Germinal center (tissue), 1 donor: ENCODE data around the gene KCNA5.
A peak's percentile ranks its signal among the peaks of the same experiment; 100 is the strongest.

Experiments
- DNase-seq: peaks from one replicate; pipeline ENCODE4 v3.0.0; 2012; ENCODE audit warnings: mixed read lengths, low spot score

The KCNA5 gene

GRCh38 chr12:5064913-5065490 is 21.3 kb downstream of the KCNA5 start:
- no peak for DNase-seq

GRCh38 chr12:5066251-5066650 is 22.6 kb downstream of the KCNA5 start:
- no peak for DNase-seq

- no peak for DNase-seq
Measured at GRCh38 chr12:5068126-5068525, 24.4 kb downstream of the KCNA5 start.

GRCh38 chr12:5068619-5069018 is 24.9 kb downstream of the KCNA5 start:
- DNase-seq = no peak

GRCh38 chr12:5070090-5070489 is 26.4 kb downstream of the KCNA5 start:
- no peak for DNase-seq

- no peak for DNase-seq
Measured at GRCh38 chr12:5071496-5071895, 27.8 kb downstream of the KCNA5 start.

GRCh38 chr12:5072311-5072710 is 28.6 kb downstream of the KCNA5 start:
- no peak for DNase-seq

- DNase-seq = no peak
Measured at GRCh38 chr12:5073054-5073453, 29.4 kb downstream of the KCNA5 start.

- peak; percentile 21 for DNase-seq
Measured at GRCh38 chr12:5073853-5074252, 30.2 kb downstream of the KCNA5 start.

- no peak for DNase-seq
Measured at GRCh38 chr12:5076761-5077160, 33.1 kb downstream of the KCNA5 start.

- no peak for DNase-seq
Measured at GRCh38 chr12:5078423-5078822, 34.7 kb downstream of the KCNA5 start.

- DNase-seq = no peak
Measured at GRCh38 chr12:5081016-5081415, 37.3 kb downstream of the KCNA5 start.

GRCh38 chr12:5083955-5084849 is 40.5 kb downstream of the KCNA5 start:
- DNase-seq = peak; percentile 62

GRCh38 chr12:5085896-5086295 is 42.2 kb downstream of the KCNA5 start:
- DNase-seq = no peak

GRCh38 chr12:5087831-5088554 is 44.3 kb downstream of the KCNA5 start:
- DNase-seq = no peak

- no peak for DNase-seq
Measured at GRCh38 chr12:5088586-5089264, 45.0 kb downstream of the KCNA5 start.

- no peak for DNase-seq
Measured at GRCh38 chr12:5094551-5094950, 50.9 kb downstream of the KCNA5 start.

GRCh38 chr12:5094986-5095385 is 51.3 kb downstream of the KCNA5 start:
- no peak for DNase-seq
